Nephron progenitor cell (in vitro differentiated cells): ENCODE data around the gene DEPDC7.

ENCODE experiments used
- DNase-seq: peaks from one replicate; pipeline ENCODE4 v3.0.0; 2021
- H3K27ac Mint-ChIP-seq: 2 replicates; pipeline ENCODE4 v1.8.0; 2021; ENCODE audit warnings: mild to moderate bottlenecking, moderate library complexity, mixed read lengths
- H3K27me3 Mint-ChIP-seq: 2 replicates; pipeline ENCODE4 v1.8.0; 2021; ENCODE audit warnings: mild to moderate bottlenecking, low read depth, mixed read lengths; ENCODE audit not compliant: poor library complexity
- H3K36me3 Mint-ChIP-seq: 2 replicates; pipeline ENCODE4 v1.8.0; 2021; ENCODE audit warnings: low read depth, mixed read lengths
- H3K4me1 Mint-ChIP-seq: 2 replicates; pipeline ENCODE4 v1.8.0; 2021; ENCODE audit warnings: mixed read lengths
- H3K4me3 Mint-ChIP-seq: 2 replicates; pipeline ENCODE4 v1.8.0; 2021; ENCODE audit warnings: mild to moderate bottlenecking, moderate library complexity, mixed read lengths
- H3K9me3 Mint-ChIP-seq: 2 replicates; pipeline ENCODE4 v1.8.0; 2021; ENCODE audit warnings: mild to moderate bottlenecking, moderate library complexity, mixed read lengths
- CTCF ChIP-seq: fragments of 200-600 bp; sonication (generic); IDR thresholded peaks from 2 replicates; pipeline ENCODE4 v1.5.0; 2021; ENCODE audit warnings: antibody characterized with exemption

The DEPDC7 gene

GRCh38 chr11:33039274-33040032 is 23.8 kb downstream of the DEPDC7 start, which contains the start of gene TCP11L1:
Gene TCP11L1, plus strand, starts transcription at chr11:33039572. Its CDS starts 4,202 bp downstream, at chr11:33043774.
- Mint-ChIP-seq H3K27ac (peak within 1 kb of the TSS; percentile 98), H3K9me3 (no peaks in the 10 kb centered on the region), H3K4me3 (peak within 1 kb of the TSS; percentile 90), H3K4me1 (peaks cover 27% of the 10 kb centered on the region), H3K36me3 (peaks cover 20% of the 10 kb centered on the region), H3K27me3 (no peaks in the 10 kb centered on the region)
- peak; percentile 87 for DNase-seq
- no peak for TF ChIP-seq CTCF

- Mint-ChIP-seq H3K27ac (no peak overlapping the region), H3K4me3 (peak overlapping the region; percentile 90), H3K4me1 (peaks cover 27% of the 10 kb centered on the region), H3K36me3 (peaks cover 22% of the 10 kb centered on the region), H3K27me3 (no peaks in the 10 kb centered on the region), H3K9me3 (no peaks in the 10 kb centered on the region)
- TF ChIP-seq CTCF = no peak
- no peak for DNase-seq
Observed at GRCh38 chr11:33040033-33040861, 24.6 kb downstream of the DEPDC7 start.

DNA sequence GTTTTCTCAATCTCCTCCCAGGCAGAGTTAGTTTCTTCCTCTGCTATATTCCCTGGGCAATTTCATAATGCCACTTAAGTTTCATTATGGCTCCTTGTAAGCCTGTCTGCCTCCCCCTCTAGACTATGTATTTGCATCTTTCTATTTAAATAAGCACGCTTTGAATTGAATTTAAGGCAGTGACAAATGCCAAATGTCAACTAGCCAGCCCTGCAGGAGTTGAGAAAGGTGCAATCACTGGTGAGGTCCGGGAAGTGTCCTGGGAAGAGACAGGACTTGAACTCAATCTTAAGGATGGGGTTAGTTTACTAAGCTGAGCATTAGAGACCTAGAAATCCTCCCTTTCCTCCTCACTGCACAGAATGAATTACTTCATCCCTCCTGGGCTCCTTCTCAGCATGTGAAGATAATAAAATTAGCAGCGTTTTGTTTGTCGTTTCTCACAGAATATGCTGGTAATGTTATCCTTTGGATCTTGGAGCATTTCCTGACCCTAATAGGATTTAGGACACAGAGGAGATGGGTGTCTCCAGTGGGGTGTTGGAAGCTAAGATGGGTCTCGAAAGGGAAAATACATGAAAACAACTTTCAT is 25.3 kb downstream of the DEPDC7 start:
- Mint-ChIP-seq H3K36me3 (peaks cover 29% of the 10 kb centered on the region), H3K27me3 (peaks cover 3% of the 10 kb centered on the region), H3K4me1 (peaks cover 27% of the 10 kb centered on the region), H3K4me3 (peak overlapping the region; percentile 90), H3K9me3 (peaks cover 6% of the 10 kb centered on the region), H3K27ac (no peak overlapping the region)
- DNase-seq = no peak
- no peak for TF ChIP-seq CTCF

- Mint-ChIP-seq H3K4me1 (peaks cover 27% of the 10 kb centered on the region), H3K27ac (no peak overlapping the region), H3K9me3 (peaks cover 11% of the 10 kb centered on the region)
Observed at GRCh38 chr11:33043221-33043830, 27.6 kb downstream of the DEPDC7 start.

More at GRCh38 chr11:33043221-33043830, 27.6 kb downstream of the DEPDC7 start:
- TF ChIP-seq CTCF = no peak
- no peak for DNase-seq
- Mint-ChIP-seq H3K4me3 (no peak overlapping the region), H3K36me3 (peaks cover 53% of the 10 kb centered on the region), H3K27me3 (peaks cover 3% of the 10 kb centered on the region)
